Testis (tissue), 2 donors: ENCODE measurements around the gene EPO.

Experiments used
- CTCF ChIP-seq, 3 experiments: fragments of 450-650 bp in 2 of 3; fragments of 200-600 bp in 1 of 3; sonication (generic) in 1 of 3; IDR thresholded peaks; one replicate each; pipeline ENCODE4 v1.5.1; 2016 to 2019; ENCODE audit warnings: antibody characterized with exemption in 3 of 3, mild to moderate bottlenecking in 2 of 3, moderate library complexity in 1 of 3
- POLR2A ChIP-seq: fragments of 450-650 bp; IDR thresholded peaks from one replicate; pipeline ENCODE4 v1.6.1; 2017; ENCODE audit warnings: antibody characterized with exemption, mild to moderate bottlenecking, moderate library complexity

GRCh38 chr7:100722480-100723212 is 2.4 kb downstream of the EPO start:
- TF ChIP-seq CTCF (IDR thresholded peaks at IDR 0.05) = no peak
- no peak for TF ChIP-seq POLR2A
